K562 (cell line): ENCODE measurements around the gene TANC1. TPM values are rescaled to one million over a fixed set of nuclear protein-coding genes. Genes with fewer than 3 reads are reported as not detected.

ENCODE experiments used
- BCL6 ChIP-seq: fragments of 250-450 bp; sonication (Bioruptor Pico); IDR thresholded peaks from 2 replicates; pipeline ENCODE4 v1.4.0; 2020
- CBX8 ChIP-seq: fragments of 200-600 bp; sonication (generic); IDR thresholded peaks from 2 replicates; pipeline ENCODE4 v1.6.1; 2012; ENCODE audit warnings: borderline replicate concordance, mixed run types, low read depth, mild to moderate bottlenecking, moderate library complexity, mixed read lengths, low read length, control low read depth, inconsistent platforms; ENCODE audit not compliant: poor library complexity, severe bottlenecking; ENCODE audit errors: extremely low read depth
- CXXC5 ChIP-seq: fragments of 250-450 bp; sonication (Bioruptor Pico); IDR thresholded peaks from 2 replicates; pipeline ENCODE4 v1.8.0; 2022; ENCODE audit warnings: inconsistent platforms, mild to moderate bottlenecking, moderate library complexity
- FOS ChIP-seq: IDR thresholded peaks from 3 replicates; pipeline ENCODE4 v1.6.1; 2011; ENCODE audit not compliant: insufficient read length; ENCODE audit errors: extremely low read depth
- HSF4 ChIP-seq: fragments of 250-450 bp; sonication (Bioruptor Pico); IDR thresholded peaks from 2 replicates; pipeline ENCODE4 v2.1.2; 2022; ENCODE audit warnings: mild to moderate bottlenecking, moderate library complexity, borderline replicate concordance
- LEF1 ChIP-seq: fragments of 450-650 bp; IDR thresholded peaks from 2 replicates; pipeline ENCODE4 v1.6.1; 2016; ENCODE audit warnings: mild to moderate bottlenecking
- NCOR1 ChIP-seq: fragments of 450-650 bp; IDR thresholded peaks from 2 replicates; pipeline ENCODE4 v1.6.1; 2016; ENCODE audit warnings: mild to moderate bottlenecking, moderate library complexity
- SAP30 ChIP-seq: fragments of 200-600 bp; sonication (generic); IDR thresholded peaks from 2 replicates; pipeline ENCODE4 v1.6.1; 2012; ENCODE audit warnings: borderline replicate concordance, low read depth, mild to moderate bottlenecking, moderate library complexity, low read length, control low read depth, inconsistent platforms; ENCODE audit not compliant: insufficient read depth, poor library complexity, severe bottlenecking
- SETDB1 ChIP-seq: IDR thresholded peaks from one replicate; pipeline ENCODE4 v1.6.1; 2012; ENCODE audit warnings: low read length, control low read depth, inconsistent platforms
- SNRNP70 ChIP-seq: fragments of 200-400 bp; formaldehyde crosslinking; optimal IDR thresholded peaks from 2 replicates; pipeline ENCODE3; 2017; ENCODE audit warnings: low read depth, low read length
- ZNF282 ChIP-seq: sonication (generic); formaldehyde crosslinking; IDR thresholded peaks from 2 replicates; pipeline ENCODE4 v1.8.1; 2023; ENCODE audit warnings: missing genetic modification reagents
- ZNF830 ChIP-seq: fragments of 250-450 bp; sonication (Bioruptor Pico); IDR thresholded peaks from 2 replicates; pipeline ENCODE4 v1.5.0; 2021; ENCODE audit warnings: mild to moderate bottlenecking
- polyA plus RNA-seq, 8 experiments: library from polyadenylated mRNA; depleted of rRNA in 4 of 8; stranded (reverse) in 5 of 8; unstranded in 3 of 8; fragments of >200 nt; fragmentation: Nextera tagmentation in 2 of 8; fragmentation: Illumina TruSeq in 1 of 8; extraction: Ambion mirVana in 2 of 8; extraction: Trizol in 1 of 8; gene quantifications; 2 replicates each; pipeline versions ENCODE4 v1.2.1 to v1.2.3, GENCODE V29; 2011 to 2014; ENCODE audit warnings: inconsistent platforms in 1 of 8, missing spikeins in 1 of 8
- total RNA-seq, 7 experiments: library from RNA; depleted of rRNA in 6 of 7; stranded (reverse); fragments of >200 nt in 6 of 7; fragmentation: Illumina TruSeq in 2 of 7; extraction: Trizol in 2 of 7; gene quantifications; 2 replicates each; pipeline versions ENCODE4 v1.2.1 to v1.2.3, GENCODE V29; 2011 to 2021; ENCODE audit warnings: low replicate concordance in 1 of 7
- TF ChIP-seq, protein P1 (sequence below): IDR thresholded peaks from 3 replicates; pipeline ENCODE4 v1.6.1; 2011; ENCODE audit warnings: borderline replicate concordance, mild to moderate bottlenecking, moderate library complexity; ENCODE audit not compliant: insufficient read length; ENCODE audit errors: extremely low read depth
- TF ChIP-seq, protein P2 (sequence below): fragments of 450-650 bp; IDR thresholded peaks from 2 replicates; pipeline ENCODE4 v1.6.1; 2016; ENCODE audit warnings: borderline replicate concordance
- TF ChIP-seq, protein P3 (sequence below): fragments of 250-450 bp; sonication (Bioruptor Pico); IDR thresholded peaks from 2 replicates; pipeline ENCODE4 v1.8.0; 2022; ENCODE audit warnings: moderate library complexity, mild to moderate bottlenecking, inconsistent platforms
- TF ChIP-seq, protein P4 (sequence below), 2 experiments: fragments of 200-800 bp in 1 of 2; sonication (Bioruptor generic) in 1 of 2; sonication (generic) in 1 of 2; formaldehyde crosslinking in 1 of 2; IDR thresholded peaks in 1 of 2; conservative IDR thresholded peaks in 1 of 2; 2 replicates each; pipeline versions ENCODE4 v1.5.0 to v1.6.1; 2016 to 2020; ENCODE audit warnings: missing compliant biosample characterization in 1 of 2, missing genetic modification characterization in 1 of 2, missing genetic modification reagents in 1 of 2

The TANC1 gene
- total and polyA plus RNA-seq, 9 of the 15 experiments (the other 6 are each of a cell fraction or from before 2014, with no cell fraction given) = under 0.01 to 0.20 (median 0.07) TPM; not detected in 1

DNA sequence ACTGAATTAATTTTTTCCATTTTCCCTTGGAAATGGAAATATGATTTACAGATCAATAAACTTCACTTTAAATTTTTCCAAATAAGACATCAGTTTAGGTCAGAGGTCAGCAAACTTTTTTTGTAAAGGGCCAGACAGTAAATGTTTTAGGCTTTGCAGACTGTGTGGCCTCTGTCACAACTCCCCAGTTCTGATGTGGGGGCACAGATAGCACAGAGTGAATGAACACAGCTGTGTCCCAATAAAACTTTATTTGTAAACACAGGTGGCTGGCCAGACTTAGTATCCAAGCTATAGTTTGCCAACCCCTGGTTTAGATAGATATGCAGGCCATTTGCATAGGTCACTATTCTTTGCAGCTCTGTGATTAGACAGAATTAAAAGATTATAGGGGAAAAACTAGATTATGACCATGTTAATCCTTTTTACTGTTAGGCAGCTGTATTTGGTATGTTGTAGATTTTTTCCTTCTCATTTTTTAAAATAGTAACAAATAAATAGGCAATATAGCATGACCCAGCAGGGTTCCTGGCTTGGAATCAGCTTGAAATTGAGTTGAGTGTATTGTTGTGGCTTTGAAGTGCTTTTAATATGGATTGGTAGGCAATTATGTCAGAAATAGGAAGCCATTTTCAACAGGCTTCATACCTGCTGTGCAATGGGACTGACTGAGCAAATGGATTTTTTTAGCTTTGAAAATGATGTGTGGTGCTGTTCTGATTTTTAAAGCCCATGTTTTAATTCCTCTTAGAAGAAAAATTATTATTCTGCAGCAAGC is 258.4 kb downstream of the TANC1 start (continued):
- no peak for TF ChIP-seq ZNF830 (CRISPR knock-in tag)
- TF ChIP-seq, protein P1, sequence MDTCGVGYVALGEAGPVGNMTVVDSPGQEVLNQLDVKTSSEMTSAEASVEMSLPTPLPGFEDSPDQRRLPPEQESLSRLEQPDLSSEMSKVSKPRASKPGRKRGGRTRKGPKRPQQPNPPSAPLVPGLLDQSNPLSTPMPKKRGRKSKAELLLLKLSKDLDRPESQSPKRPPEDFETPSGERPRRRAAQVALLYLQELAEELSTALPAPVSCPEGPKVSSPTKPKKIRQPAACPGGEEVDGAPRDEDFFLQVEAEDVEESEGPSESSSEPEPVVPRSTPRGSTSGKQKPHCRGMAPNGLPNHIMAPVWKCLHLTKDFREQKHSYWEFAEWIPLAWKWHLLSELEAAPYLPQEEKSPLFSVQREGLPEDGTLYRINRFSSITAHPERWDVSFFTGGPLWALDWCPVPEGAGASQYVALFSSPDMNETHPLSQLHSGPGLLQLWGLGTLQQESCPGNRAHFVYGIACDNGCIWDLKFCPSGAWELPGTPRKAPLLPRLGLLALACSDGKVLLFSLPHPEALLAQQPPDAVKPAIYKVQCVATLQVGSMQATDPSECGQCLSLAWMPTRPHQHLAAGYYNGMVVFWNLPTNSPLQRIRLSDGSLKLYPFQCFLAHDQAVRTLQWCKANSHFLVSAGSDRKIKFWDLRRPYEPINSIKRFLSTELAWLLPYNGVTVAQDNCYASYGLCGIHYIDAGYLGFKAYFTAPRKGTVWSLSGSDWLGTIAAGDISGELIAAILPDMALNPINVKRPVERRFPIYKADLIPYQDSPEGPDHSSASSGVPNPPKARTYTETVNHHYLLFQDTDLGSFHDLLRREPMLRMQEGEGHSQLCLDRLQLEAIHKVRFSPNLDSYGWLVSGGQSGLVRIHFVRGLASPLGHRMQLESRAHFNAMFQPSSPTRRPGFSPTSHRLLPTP = no peak
- TF ChIP-seq ZNF282 (CRISPR knock-in tag) = no peak
- TF ChIP-seq CBX8 = no peak
- no peak for TF ChIP-seq FOS
- TF ChIP-seq BCL6 = no peak
- TF ChIP-seq, protein P2, sequence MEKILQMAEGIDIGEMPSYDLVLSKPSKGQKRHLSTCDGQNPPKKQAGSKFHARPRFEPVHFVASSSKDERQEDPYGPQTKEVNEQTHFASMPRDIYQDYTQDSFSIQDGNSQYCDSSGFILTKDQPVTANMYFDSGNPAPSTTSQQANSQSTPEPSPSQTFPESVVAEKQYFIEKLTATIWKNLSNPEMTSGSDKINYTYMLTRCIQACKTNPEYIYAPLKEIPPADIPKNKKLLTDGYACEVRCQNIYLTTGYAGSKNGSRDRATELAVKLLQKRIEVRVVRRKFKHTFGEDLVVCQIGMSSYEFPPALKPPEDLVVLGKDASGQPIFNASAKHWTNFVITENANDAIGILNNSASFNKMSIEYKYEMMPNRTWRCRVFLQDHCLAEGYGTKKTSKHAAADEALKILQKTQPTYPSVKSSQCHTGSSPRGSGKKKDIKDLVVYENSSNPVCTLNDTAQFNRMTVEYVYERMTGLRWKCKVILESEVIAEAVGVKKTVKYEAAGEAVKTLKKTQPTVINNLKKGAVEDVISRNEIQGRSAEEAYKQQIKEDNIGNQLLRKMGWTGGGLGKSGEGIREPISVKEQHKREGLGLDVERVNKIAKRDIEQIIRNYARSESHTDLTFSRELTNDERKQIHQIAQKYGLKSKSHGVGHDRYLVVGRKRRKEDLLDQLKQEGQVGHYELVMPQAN = no peak
- TF ChIP-seq LEF1 = 0 out of 2 replicates have a peak, but pooled peaks have one; percentile 7
- TF ChIP-seq CXXC5 (CRISPR knock-in tag) = no peak
- TF ChIP-seq, protein P3, sequence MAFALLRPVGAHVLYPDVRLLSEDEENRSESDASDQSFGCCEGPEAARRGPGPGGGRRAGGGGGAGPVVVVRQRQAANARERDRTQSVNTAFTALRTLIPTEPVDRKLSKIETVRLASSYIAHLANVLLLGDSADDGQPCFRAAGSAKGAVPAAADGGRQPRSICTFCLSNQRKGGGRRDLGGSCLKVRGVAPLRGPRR (CRISPR knock-in tag) = no peak
- no peak for TF ChIP-seq SNRNP70
- no peak for TF ChIP-seq SETDB1
- no peak for TF ChIP-seq NCOR1
- TF ChIP-seq SAP30 = no peak
- TF ChIP-seq HSF4 (CRISPR knock-in tag) = no peak
- TF ChIP-seq, protein P4, sequence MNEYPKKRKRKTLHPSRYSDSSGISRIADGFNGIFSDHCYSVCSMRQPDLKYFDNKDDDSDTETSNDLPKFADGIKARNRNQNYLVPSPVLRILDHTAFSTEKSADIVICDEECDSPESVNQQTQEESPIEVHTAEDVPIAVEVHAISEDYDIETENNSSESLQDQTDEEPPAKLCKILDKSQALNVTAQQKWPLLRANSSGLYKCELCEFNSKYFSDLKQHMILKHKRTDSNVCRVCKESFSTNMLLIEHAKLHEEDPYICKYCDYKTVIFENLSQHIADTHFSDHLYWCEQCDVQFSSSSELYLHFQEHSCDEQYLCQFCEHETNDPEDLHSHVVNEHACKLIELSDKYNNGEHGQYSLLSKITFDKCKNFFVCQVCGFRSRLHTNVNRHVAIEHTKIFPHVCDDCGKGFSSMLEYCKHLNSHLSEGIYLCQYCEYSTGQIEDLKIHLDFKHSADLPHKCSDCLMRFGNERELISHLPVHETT (CRISPR knock-in tag; conservative IDR thresholded peaks at IDR 0.05 in 1 of 2, IDR thresholded peaks at IDR 0.05 in 1 of 2) = no peak
